Measurements from ENCODE around the gene ERC1.

Gene ERC1

DNA sequence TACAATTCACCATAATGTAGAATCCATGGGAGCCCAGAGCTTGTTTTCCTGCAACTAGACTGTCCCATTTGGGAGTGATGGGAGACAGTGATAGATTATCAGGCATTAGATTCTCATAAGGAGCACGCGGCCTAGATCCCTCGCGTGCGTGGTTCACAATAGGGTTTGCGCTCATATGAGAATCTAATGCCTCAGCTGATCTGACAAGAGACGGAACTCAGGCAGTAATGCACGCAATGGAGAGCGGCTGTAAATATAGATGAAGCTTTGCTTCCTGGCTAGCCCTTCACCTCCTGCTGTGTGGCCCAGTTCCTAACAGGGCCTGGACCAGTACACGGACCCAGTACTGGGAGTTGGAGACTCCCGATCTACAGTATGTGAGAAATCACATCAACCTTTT lies 476.7 kb downstream of the ERC1 start:
- H3K27ac ChIP-seq (ENCODE audit: low read depth, low read length): no peak overlapping the region
- no peaks in the 10 kb centered on the region for H3K9me3 ChIP-seq (ENCODE audit: control insufficient read depth, insufficient read depth, low read length)
- no peaks in the 10 kb centered on the region for H3K36me3 ChIP-seq (ENCODE audit: control insufficient read depth, low read length)
- no peaks in the 10 kb centered on the region for H3K27me3 ChIP-seq (ENCODE audit: control insufficient read depth, low read length)
- H3K4me1 ChIP-seq (ENCODE audit: control insufficient read depth, low read length): peaks cover 52% of the 10 kb centered on the region
- no peaks in the 10 kb centered on the region for H3K9me2 ChIP-seq (replicated peaks; ENCODE audit: control insufficient read depth, low read length)
- TF ChIP-seq EZH2phosphoT487 (IDR thresholded peaks at IDR 0.05; ENCODE audit: borderline replicate concordance, low read length) (no peak), CTCF (IDR thresholded peaks at IDR 0.05; ENCODE audit: low read depth, low read length, poor library complexity, severe bottlenecking) (no peak)
- H3K4me2 ChIP-seq (ENCODE audit: low read length): no peak overlapping the region
- no peaks in the 10 kb centered on the region for H4K20me1 ChIP-seq (ENCODE audit: control insufficient read depth, insufficient read depth, low read depth, low read length)
- no peaks in the 10 kb centered on the region for H3F3A ChIP-seq (ENCODE audit: control insufficient read depth, insufficient read depth)
- no peak overlapping the region for H3K4me3 ChIP-seq (ENCODE audit: low read length)
- H3K79me2 ChIP-seq (ENCODE audit: control insufficient read depth, low read length): no peaks in the 10 kb centered on the region

DNA sequence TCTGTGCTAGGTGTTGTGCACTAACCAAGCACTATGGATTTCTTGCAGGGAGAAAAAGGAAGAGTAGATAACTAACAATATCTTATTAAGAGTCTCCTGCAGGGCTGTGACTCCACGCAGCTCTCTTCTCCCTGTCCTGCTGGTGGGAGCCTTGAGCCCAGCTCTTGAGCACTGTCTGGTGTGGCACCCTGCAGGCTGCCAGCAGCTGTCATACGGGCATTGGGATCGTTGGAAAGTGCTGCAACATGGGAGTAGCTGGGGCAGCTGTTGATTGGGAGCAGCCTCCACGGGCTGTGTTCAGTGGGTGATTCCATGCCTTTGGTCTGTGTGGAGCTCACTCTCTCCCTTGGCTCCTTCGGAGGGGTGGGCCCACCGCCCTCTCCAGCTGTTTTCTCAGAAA lies 478.0 kb downstream of the ERC1 start:
- TF ChIP-seq CTCF (IDR thresholded peaks at IDR 0.05; ENCODE audit: low read depth, low read length, poor library complexity, severe bottlenecking) (no peak), EZH2phosphoT487 (IDR thresholded peaks at IDR 0.05; ENCODE audit: borderline replicate concordance, low read length) (no peak)
- Histone ChIP-seq H3K36me3 (ENCODE audit: control insufficient read depth, low read length) (no peaks in the 10 kb centered on the region; the same call in 1 of the 2 replicates), H3K9me3 (ENCODE audit: control insufficient read depth, insufficient read depth, low read length) (no peaks in the 10 kb centered on the region), H3K9me2 (replicated peaks; ENCODE audit: control insufficient read depth, low read length) (no peaks in the 10 kb centered on the region), H3K27me3 (ENCODE audit: control insufficient read depth, low read length) (no peaks in the 10 kb centered on the region), H3K27ac (ENCODE audit: low read depth, low read length) (no peak overlapping the region), H3K4me2 (ENCODE audit: low read length) (no peak overlapping the region), H3K4me1 (ENCODE audit: control insufficient read depth, low read length) (peaks cover 52% of the 10 kb centered on the region), H3K4me3 (ENCODE audit: low read length) (no peak overlapping the region), H4K20me1 (ENCODE audit: control insufficient read depth, insufficient read depth, low read depth, low read length) (no peaks in the 10 kb centered on the region), H3K79me2 (ENCODE audit: control insufficient read depth, low read length) (no peaks in the 10 kb centered on the region), H3F3A (ENCODE audit: control insufficient read depth, insufficient read depth) (no peaks in the 10 kb centered on the region)

DNA sequence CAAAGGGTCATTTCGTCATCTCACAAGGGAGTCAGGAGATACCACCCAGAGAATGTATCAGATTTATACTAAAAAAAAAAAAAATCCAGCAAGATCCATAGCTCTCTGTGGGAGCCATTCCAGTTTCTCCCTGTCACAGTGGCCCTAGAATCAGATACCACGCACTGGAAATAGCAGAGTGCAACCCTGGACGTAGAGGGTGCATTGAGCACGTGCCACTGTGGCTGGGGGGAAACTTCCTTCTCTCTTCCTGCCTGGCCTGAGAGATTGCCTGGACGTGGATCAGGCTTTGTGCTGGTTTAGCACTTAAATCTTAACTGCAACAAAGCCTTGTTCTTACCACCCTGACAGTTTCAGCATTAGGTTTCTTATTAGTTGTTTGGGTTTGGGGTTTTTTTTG lies 479.0 kb downstream of the ERC1 start:
- Histone ChIP-seq H3K79me2 (ENCODE audit: control insufficient read depth, low read length) (no peaks in the 10 kb centered on the region), H3K9me3 (ENCODE audit: control insufficient read depth, insufficient read depth, low read length) (no peaks in the 10 kb centered on the region), H4K20me1 (ENCODE audit: control insufficient read depth, insufficient read depth, low read depth, low read length) (no peaks in the 10 kb centered on the region), H3F3A (ENCODE audit: control insufficient read depth, insufficient read depth) (no peaks in the 10 kb centered on the region), H3K4me1 (ENCODE audit: control insufficient read depth, low read length) (peaks cover 46% of the 10 kb centered on the region), H3K27me3 (ENCODE audit: control insufficient read depth, low read length) (no peaks in the 10 kb centered on the region), H3K36me3 (ENCODE audit: control insufficient read depth, low read length) (no peaks in the 10 kb centered on the region; the same call in 1 of the 2 replicates), H3K4me2 (ENCODE audit: low read length) (no peak overlapping the region), H3K9me2 (replicated peaks; ENCODE audit: control insufficient read depth, low read length) (no peaks in the 10 kb centered on the region), H3K27ac (ENCODE audit: low read depth, low read length) (no peak overlapping the region), H3K4me3 (ENCODE audit: low read length) (no peak overlapping the region)
- TF ChIP-seq EZH2phosphoT487 (IDR thresholded peaks at IDR 0.05; ENCODE audit: borderline replicate concordance, low read length) (no peak), CTCF (IDR thresholded peaks at IDR 0.05; ENCODE audit: low read depth, low read length, poor library complexity, severe bottlenecking) (no peak)

- H3K4me1 ChIP-seq (ENCODE audit: control insufficient read depth, low read length): peaks cover 37% of the 10 kb centered on the region
Measured at GRCh38 chr12:1471224-1471623, 480.2 kb downstream of the ERC1 start.

More at GRCh38 chr12:1471224-1471623, 480.2 kb downstream of the ERC1 start:
- Histone ChIP-seq H3K27me3 (ENCODE audit: control insufficient read depth, low read length) (no peaks in the 10 kb centered on the region), H3K9me2 (replicated peaks; ENCODE audit: control insufficient read depth, low read length) (no peaks in the 10 kb centered on the region), H3K27ac (ENCODE audit: low read depth, low read length) (no peak overlapping the region), H3K36me3 (ENCODE audit: control insufficient read depth, low read length) (no peaks in the 10 kb centered on the region; the same call in 1 of the 2 replicates), H3K79me2 (ENCODE audit: control insufficient read depth, low read length) (no peaks in the 10 kb centered on the region), H3K9me3 (ENCODE audit: control insufficient read depth, insufficient read depth, low read length) (no peaks in the 10 kb centered on the region), H3F3A (ENCODE audit: control insufficient read depth, insufficient read depth) (no peaks in the 10 kb centered on the region), H3K4me3 (ENCODE audit: low read length) (no peak overlapping the region), H4K20me1 (ENCODE audit: control insufficient read depth, insufficient read depth, low read depth, low read length) (no peaks in the 10 kb centered on the region), H3K4me2 (ENCODE audit: low read length) (peak overlapping the region; percentile 52)
- TF ChIP-seq CTCF (IDR thresholded peaks at IDR 0.05; ENCODE audit: low read depth, low read length, poor library complexity, severe bottlenecking): no peak
- no peak for TF ChIP-seq EZH2phosphoT487 (IDR thresholded peaks at IDR 0.05; ENCODE audit: borderline replicate concordance, low read length)

All from DOHH2 (cell line).